ENCODE results near the gene CACNG1. TPM values are rescaled to one million over a fixed set of nuclear protein-coding genes. Genes with fewer than 3 reads are reported as not detected.

CACNG1 gene
- total and polyA plus RNA-seq, 8 donors: 0.35 TPM; not detected in 7

DNA sequence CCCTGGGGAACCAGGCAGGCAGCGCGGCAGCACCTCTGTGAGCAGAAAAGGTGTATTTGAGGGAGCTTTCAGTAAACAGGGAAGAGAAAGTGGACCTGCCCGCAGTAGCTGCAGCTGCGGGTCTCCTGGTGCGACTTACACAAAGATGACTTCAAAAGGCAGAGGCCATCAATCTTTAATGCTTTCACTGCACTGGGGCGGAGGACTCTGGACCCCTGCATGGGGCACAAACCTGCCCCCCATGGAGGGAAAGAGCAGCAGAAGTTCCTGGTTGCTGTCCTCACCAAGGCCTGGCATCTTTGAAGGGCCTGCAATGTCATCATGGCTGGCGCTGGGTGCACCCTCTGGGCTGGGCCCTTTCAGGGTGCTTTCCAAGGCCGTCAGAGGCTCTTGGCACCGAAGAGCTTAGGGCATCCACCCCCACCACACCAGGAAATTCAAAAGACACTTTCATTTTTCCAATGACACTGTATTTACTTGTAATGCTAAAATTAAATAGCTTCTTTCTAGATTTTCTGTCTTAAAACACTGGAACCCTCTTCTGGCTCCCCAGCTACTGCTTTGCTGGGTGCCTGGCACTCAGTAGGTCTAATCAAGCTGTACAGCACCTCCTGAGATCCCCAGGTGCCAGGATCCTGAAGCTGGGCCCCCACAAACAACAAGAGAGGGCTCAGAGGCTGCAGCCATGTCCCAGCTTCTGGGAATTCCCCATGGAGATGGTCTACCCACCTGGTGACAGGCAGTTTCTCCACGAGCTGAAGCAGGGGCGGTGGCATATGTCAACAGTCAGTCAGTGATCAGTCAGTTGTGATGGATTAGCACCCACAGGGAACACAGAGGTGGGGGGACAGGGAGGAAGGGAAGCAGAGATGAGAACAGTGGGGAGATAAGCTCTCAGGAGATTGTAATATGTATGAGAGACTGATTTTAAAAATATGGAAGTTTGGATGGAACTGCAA lies 2.1 kb upstream of the CACNG1 start:
- WGBS, 2 donors: 56 to 62% methylated on average over 11 of the region's 11 CpGs
- ATAC-seq: peak in 3 of 4 donors; percentile 50 to 74 (median 72)
- Histone ChIP-seq H3K27me3 (no peaks in the 10 kb centered on the region), H3K36me3 (no peaks in the 10 kb centered on the region), H3K4me3 (no peak overlapping the region), H3K27ac (peak overlapping the region in 2 of 4 donors; percentile 57 to 68), H3K9me3 (no peaks in the 10 kb centered on the region), H3K4me1 (no peaks in the 10 kb centered on the region)
- DNase-seq: peak in 1 of 6 donors; percentile 18
- intact Hi-C loops (cut with DNase I): no loop called here
- no peak for FAIRE-seq
- TF ChIP-seq, protein P1, sequence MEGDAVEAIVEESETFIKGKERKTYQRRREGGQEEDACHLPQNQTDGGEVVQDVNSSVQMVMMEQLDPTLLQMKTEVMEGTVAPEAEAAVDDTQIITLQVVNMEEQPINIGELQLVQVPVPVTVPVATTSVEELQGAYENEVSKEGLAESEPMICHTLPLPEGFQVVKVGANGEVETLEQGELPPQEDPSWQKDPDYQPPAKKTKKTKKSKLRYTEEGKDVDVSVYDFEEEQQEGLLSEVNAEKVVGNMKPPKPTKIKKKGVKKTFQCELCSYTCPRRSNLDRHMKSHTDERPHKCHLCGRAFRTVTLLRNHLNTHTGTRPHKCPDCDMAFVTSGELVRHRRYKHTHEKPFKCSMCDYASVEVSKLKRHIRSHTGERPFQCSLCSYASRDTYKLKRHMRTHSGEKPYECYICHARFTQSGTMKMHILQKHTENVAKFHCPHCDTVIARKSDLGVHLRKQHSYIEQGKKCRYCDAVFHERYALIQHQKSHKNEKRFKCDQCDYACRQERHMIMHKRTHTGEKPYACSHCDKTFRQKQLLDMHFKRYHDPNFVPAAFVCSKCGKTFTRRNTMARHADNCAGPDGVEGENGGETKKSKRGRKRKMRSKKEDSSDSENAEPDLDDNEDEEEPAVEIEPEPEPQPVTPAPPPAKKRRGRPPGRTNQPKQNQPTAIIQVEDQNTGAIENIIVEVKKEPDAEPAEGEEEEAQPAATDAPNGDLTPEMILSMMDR (IDR thresholded peaks at IDR 0.05): no peak

DNA sequence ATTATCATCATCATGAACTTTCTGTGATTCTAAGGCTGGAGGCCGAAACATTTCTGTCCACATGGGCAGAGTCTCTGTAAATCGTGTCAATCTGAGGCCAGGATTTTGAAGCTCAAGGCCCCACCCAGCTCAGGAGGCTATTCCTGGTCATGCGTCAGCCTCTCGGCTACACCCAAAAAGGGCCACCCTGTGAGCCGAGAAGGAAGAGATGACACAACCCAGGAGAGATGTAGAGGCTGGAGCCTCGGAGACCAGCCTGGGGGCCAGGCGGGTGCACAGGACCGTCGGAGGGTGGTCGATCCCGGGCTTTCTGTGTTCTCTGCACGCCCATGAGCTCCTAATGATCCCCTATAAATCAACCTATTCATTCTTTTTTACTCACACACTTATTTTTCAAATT lies 1.1 kb upstream of the CACNG1 start:
- WGBS, 2 donors: 92 to 94% methylated on average over 12 of the region's 12 CpGs
- Histone ChIP-seq H3K27me3 (no peaks in the 10 kb centered on the region), H3K4me1 (no peaks in the 10 kb centered on the region), H3K27ac (no peak overlapping the region), H3K36me3 (no peaks in the 10 kb centered on the region), H3K4me3 (no peak overlapping the region), H3K9me3 (no peaks in the 10 kb centered on the region)
- no peak for DNase-seq
- no peak for FAIRE-seq
- intact Hi-C loops (cut with DNase I): no loop called here
- ATAC-seq: no peak
- TF ChIP-seq, protein P1 (IDR thresholded peaks at IDR 0.05): no peak

DNA sequence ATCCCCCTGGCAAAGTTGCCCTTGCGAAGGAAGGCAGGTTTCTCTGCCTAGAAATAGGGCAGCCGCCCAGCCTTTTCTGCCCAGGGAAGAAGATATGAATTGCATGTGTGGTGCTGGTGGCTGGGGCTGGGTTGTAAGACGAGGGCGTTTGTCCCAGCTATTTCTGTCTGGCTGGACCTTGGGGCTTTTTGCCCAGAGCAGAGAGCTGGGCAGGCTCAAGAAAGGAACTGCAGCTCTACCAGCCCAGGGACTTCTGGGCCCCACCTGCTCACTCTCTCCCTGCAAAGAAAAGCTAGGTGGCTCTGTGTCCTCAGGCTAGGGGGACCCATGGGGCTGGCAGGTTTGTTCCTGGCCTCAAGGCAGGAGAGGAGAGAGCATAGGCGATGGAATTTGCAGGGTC lies 586 bp downstream of the CACNG1 start:
- WGBS, 2 donors: 44 to 56% methylated on average over 5 of the region's 5 CpGs

DNA sequence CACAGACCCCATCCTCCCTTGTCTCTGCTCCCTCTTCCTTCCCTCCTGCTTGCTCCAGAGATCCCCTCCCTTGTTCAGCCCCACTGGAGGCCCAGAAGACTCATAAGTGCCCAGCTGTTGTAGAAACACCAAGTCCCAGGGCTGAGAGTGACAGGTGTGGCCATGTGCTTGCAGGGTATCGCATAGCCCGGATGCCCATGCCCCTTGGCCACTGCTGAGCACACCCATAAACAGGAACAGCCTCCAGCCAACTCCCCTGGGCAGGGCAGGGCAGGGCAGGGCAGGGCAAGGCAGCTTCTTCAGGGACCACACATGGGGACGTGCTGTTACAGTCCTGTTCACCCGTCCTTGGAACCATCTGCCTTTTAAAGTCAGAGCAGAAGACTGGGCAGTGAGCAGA lies 2.0 kb downstream of the CACNG1 start:
- H3K36me3 ChIP-seq: no peaks in the 10 kb centered on the region
- intact Hi-C loops (cut with DNase I): no loop called here
- 57 to 62% methylated on average over 4 of the region's 4 CpGs for WGBS, 2 donors
- H3K4me3 ChIP-seq: no peak overlapping the region
- DNase-seq (no peak), FAIRE-seq (no peak), ATAC-seq (no peak)
- TF ChIP-seq, protein P1 (IDR thresholded peaks at IDR 0.05): no peak
- H3K9me3 ChIP-seq: no peaks in the 10 kb centered on the region
- H3K4me1 ChIP-seq: no peaks in the 10 kb centered on the region
- H3K27ac ChIP-seq: no peak overlapping the region
- H3K27me3 ChIP-seq: no peaks in the 10 kb centered on the region

More for the DNA sequence above, 586 bp downstream of the CACNG1 start:
- Histone ChIP-seq H3K4me1 (no peaks in the 10 kb centered on the region), H3K36me3 (no peaks in the 10 kb centered on the region), H3K27me3 (no peaks in the 10 kb centered on the region), H3K9me3 (no peaks in the 10 kb centered on the region), H3K27ac (no peak overlapping the region), H3K4me3 (no peak overlapping the region)
- DNase-seq (peak in 2 of 6 donors; percentile 36 to 41), FAIRE-seq (no peak), ATAC-seq (peak; percentile 45 to 88 (median 70))
- intact Hi-C loops (cut with DNase I): no loop called here
- TF ChIP-seq, protein P1 (IDR thresholded peaks at IDR 0.05): no peak

DNA sequence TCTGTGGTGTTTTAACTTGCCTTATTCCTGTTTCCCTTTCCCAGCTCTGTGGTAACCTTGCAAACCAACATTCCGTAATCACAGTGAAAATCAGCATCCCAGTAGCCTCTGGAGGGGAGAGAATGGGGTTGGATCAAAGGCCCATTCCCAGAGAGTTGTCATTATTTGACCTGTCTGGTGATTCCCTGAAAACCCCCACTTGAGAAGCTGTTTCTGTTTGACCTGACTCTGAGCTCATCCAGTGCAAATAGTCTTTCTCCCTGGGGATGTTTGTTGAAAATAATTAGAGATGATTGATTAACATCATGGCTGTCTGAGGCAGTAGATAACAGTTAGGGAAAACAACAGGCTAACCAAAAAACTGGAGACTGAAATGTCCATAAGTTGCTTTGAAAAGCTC lies 3.0 kb downstream of the CACNG1 start:
- no peaks in the 10 kb centered on the region for H3K9me3 ChIP-seq
- ATAC-seq (no peak), FAIRE-seq (no peak), DNase-seq (no peak)
- no peak overlapping the region for H3K4me3 ChIP-seq
- 80 to 91% methylated on average over 1 of the region's 1 CpG for WGBS, 2 donors
- H3K27ac ChIP-seq: no peak overlapping the region
- no peaks in the 10 kb centered on the region for H3K27me3 ChIP-seq
- no peaks in the 10 kb centered on the region for H3K36me3 ChIP-seq
- intact Hi-C loops (cut with DNase I): no loop called here
- TF ChIP-seq, protein P1 (IDR thresholded peaks at IDR 0.05): no peak
- H3K4me1 ChIP-seq: no peaks in the 10 kb centered on the region

Measured in pancreas (tissue), 10 donors.